Activated CD8-positive, alpha-beta memory T cell treated with anti-CD3 and anti-CD28 coated beads for 36 hours (primary cell): Measurements from ENCODE around the gene MLN. TPM values are rescaled to one million over a fixed set of nuclear protein-coding genes. Genes with fewer than 3 reads are reported as not detected.

Source experiments
- CTCF ChIA-PET: fragments of 350-600 bp; sonication (Branson Sonifier 250); formaldehyde crosslinking; loops from one replicate; lab custom pipeline; 2021; ENCODE audit warnings: antibody characterized with exemption; lab: Charles Lee
- POLR2A ChIA-PET: fragments of 350-600 bp; sonication (Branson Sonifier 250); formaldehyde crosslinking; loops from one replicate; lab custom pipeline; 2021; ENCODE audit warnings: antibody characterized with exemption; lab: Charles Lee
- total RNA-seq, 2 experiments: library from RNA; stranded (reverse); gene quantifications; one replicate each; pipeline ENCODE4 v1.2.3, GENCODE V29; 2021

MLN gene
- total RNA-seq, 2 experiments from 2014 or later, result not detected

DNA sequence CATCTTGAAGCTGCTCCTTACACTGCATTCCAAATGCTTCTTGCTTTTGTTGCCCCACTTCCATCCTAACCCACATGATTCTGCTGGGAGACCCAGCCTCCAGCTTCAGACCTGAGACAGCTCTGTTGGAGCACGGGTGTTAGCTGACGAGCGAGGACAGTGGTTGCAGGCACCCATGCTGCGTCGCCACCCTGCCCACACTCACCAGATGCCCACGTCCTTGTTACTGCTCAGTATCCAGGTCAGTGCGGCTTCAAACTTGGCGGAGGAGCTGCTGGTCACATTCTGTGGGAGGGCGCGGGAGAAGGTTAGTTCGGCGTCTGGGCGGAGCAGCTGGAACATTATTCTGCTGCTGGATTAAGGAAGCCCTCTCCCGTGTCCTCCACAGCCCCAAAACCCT is 23.9 kb downstream of the MLN start:
- ChIA-PET POLR2A (interaction anchor here (0.6 kb wide), 1 partner anchor 13 kb away, joined by 3 read pairs; no protein-coding TSS in a partner anchor), CTCF (interaction anchor here (1.3 to 4.2 kb wide), 2 partner anchors 10 to 13 kb away, joined by 5 to 21 read pairs; no protein-coding TSS in a partner anchor)

DNA sequence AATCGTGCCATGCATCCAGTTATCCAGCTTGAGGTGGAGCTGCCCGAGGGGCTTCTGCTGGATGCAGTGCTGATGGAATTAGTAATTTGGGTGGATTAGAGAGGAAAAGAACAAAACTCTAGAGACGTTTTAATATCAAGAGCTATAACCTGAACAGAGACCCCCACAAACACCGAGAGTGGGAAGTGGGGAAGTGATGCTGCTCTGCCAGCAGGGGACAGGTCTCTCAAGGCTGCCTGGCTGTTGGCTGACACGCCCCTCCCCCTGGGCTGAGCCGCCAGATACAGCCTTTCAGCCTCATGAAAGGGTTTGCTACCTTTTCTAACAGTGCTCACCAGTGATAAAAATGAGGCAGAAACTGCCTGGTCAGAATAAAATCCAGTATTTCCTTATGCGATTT is 24.5 kb downstream of the MLN start:
- CTCF ChIA-PET, result interaction anchor here (1.2 to 4.2 kb wide), 2 partner anchors 9 to 12 kb away, joined by 4 to 21 read pairs; no protein-coding TSS in a partner anchor
- POLR2A ChIA-PET, result interaction anchor here (0.6 kb wide), 1 partner anchor 14 kb away, joined by 3 read pairs; no protein-coding TSS in a partner anchor

DNA sequence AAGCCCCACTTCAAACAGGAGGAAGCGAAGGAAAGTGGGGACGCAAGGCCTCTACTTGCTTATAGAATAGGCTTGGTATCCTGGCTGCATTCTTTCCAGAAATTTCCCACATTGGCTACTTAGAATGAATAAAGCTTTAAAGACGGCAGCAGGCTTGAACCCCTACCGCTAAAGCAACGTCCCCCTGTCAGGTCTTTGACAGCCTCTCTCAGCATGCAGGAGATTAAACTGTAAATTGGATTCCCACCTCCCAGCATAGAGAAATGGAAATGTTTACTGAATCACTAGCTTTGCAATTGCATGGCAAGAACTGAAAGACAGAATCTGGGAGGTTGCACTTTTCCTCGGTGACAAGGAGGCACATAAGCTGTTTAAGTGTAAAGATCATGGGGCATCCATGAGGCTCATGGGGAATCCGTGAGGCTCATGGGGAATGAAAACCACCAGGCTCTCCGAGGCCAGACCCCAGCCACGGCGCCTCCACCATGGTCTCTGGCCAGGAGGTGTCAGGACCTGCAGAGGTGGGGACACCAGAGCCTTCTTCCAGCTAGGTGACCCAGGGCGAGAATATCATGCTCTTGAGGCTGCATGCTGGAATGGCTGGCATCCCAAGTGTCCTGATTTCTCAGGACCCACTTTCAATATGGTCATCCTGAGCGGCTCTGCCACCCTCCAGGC is 25.2 kb downstream of the MLN start:
- ChIA-PET POLR2A (interaction anchor here (0.6 kb wide), 1 partner anchor 160 kb away, joined by 3 read pairs; no protein-coding TSS in a partner anchor), CTCF (interaction anchor here (1.2 to 4.2 kb wide), 3 partner anchors 8 to 364 kb away, joined by 3 to 21 read pairs (median 4); no protein-coding TSS in a partner anchor)

DNA sequence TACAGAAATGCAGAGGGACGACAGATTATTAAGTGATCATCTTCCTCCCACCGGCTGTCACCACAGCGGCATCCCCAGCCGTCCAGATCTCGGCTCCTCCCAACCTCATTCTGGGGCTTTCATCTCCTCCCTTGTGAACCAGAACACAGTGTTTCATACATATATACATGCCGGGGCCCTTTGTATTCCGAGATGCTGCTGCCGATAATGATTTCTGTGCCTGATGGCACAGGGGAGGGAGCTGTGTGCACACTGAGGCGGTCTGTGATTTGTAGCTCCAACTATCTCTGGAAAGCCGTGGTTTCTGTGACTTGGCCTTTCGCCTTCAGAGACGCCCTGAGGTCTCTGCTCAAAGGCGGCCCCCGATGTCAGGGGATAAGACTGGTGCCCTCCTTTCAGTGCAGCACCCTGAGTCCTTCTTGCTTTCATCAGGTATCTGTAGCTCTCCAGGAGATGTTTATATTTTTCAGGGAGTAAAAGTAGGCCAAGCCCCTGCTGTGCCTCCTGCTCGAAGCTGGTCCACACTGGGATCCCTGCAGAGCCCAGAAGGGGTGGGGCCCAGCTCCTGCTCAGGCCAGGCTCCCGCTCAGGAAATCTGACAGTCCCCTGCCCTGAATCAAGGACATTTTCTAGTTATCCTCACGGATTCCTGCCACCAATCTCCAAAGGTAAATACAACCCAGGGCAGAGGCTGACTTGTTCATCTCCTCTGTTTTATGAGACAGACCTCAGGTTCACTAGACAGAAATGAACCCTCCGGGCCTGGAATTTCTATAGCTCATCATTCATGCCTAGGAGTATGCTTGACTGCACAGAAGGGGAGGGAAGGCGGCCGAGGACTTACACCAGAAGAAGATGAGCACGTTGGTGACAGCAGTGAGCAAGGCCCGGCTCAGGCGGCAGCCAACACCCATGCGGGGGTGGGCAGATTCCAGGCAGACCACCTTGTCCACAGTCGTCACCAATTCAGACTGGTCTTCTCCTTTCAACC is 26.1 kb downstream of the MLN start:
- POLR2A ChIA-PET, result no interaction called here
- CTCF ChIA-PET, result interaction anchor here (1.2 to 4.2 kb wide), 3 partner anchors 7 to 365 kb away, joined by 3 to 21 read pairs (median 4); no protein-coding TSS in a partner anchor

DNA sequence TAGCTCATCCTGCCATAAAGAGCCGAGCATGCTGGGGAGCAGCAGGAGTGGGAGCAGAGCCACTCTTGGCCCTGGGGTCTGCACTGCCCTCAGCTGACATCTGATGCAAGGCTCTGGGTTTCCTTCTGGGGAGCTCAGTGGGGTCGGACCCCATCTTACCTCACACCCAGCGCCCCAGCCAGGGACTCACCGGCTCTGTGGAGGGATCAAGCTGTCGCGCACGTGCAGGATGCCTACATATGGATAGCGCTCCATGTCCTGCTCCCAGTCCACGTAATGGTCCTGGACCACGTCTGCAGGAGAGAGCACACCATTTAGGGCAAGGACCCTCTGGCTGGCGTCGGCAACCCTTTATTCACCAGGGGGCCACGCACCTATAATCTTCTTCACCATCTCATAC is 27.0 kb downstream of the MLN start:
- POLR2A ChIA-PET, result no interaction called here
- CTCF ChIA-PET, result interaction anchor here (0.6 kb wide), 1 partner anchor 251 kb away, joined by 3 read pairs; no protein-coding TSS in a partner anchor

DNA sequence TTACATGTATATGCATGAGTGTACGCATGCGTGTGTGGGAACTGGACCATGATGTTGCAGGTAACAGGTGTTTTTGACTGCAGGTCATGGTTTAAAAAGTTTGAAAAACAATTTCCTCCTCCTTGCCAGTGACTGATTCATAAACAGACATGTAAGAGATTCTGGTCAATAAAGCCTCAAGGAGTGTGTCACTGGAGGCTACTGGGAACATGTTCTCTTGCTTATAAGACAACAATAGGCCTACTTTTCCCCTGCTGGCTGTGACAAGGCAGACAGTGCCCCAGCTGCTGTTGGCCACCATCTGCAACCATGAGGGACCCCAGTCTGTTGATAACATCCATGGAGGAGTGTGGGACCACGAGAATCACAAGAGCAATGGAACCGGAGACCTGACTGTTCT is 27.6 kb downstream of the MLN start:
- POLR2A ChIA-PET, result no interaction called here

DNA sequence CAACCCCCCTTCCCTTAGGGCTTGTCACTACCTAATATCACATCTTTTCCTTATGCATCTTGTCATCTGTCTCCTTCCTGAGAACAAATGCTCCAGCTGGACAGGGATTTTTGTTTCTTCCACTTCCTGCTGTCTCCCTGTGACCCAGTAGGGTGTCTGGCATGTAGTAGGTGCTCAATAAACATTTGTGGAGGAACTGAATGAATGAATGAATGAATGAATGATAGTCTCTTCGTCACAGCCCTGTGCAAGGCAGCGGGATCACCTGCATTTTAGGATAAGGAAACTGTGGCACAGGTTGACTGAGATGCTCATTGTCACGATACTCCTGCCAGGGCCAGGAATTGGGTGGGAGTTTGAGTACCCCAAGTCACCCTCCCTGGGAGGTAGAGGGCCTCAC is 29.0 kb downstream of the MLN start:
- POLR2A ChIA-PET, result no interaction called here

More for the DNA sequence above, 27.6 kb downstream of the MLN start:
- CTCF ChIA-PET, result interaction anchor here (0.6 to 0.8 kb wide), 2 partner anchors 251 to 252 kb away, joined by 3 read pairs; no protein-coding TSS in a partner anchor

DNA sequence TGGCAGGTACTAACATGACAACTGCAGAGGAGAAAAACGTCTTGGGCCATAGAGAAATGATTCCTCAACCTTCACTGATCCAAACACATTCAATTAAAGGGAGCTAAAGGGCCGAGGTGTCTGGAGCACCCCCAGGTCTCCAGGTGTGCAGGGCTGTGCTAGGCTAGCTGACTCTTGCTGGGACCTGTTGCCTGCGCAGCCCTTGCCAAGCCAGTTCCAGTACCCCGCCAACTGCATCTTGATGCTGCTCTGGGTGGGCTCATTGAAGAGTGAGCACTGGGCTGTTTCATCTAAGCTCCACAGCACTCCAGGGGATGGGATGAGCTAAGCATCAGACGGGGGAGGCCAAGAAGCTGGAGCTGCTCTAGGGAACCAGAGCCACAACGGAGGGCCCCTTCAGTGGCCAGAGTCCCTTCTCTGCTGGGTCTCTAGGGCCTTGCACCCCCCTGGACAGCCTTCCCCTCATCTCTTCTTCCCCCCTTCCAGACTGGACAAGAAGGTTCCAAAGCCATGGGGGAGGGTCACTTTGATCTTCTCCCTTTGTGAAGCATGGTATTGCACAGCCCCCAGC is 30.8 kb downstream of the MLN start:
- POLR2A ChIA-PET, result interaction anchor here (0.6 kb wide), 1 partner anchor 79 kb away, joined by 3 read pairs; no protein-coding TSS in a partner anchor
- CTCF ChIA-PET, result interaction anchor here (1.1 to 4.9 kb wide), 4 partner anchors 13 to 382 kb away, joined by 3 to 46 read pairs (median 10); no protein-coding TSS in a partner anchor

More for the DNA sequence above, 29.0 kb downstream of the MLN start:
- CTCF ChIA-PET, result interaction anchor here (1.0 to 1.1 kb wide), 2 partner anchors 31 to 253 kb away, joined by 3 read pairs; no protein-coding TSS in a partner anchor

DNA sequence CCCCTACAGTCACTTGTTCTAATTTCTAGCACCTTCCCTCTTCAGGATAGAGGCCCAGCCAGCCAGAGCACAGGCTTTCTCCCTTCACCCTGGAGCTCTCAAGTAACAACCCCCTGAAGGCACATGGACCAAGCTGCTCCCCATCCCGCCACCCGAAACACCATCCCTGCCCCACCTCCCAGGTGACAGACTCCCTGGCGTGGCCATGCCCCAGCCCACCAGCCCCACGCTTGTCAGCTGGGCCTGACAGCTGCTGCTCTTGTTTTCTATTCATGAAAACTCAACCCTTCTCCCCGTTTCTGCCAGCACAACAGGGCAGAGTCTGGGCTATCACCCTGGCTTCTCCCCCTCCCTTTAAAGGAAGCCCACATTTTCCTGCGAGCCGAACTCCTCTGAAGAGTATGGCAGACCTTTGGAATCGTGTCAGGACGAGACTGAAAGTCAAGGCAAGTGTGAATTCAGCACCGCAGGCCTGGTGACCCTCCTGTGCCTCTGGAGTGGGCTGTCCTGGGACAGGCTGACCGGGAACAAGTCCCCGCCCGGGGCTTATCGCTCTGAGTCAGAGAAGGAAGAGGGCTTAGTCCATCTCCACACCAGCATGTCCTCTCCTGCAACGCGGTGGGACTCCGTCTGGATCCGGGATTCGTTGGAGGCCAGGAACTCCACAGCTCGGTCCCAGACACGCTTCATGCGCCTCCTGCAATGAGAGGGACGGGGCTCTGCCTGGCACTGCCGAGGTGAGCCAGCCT is 31.5 kb downstream of the MLN start:
- CTCF ChIA-PET, result interaction anchor here (1.0 to 6.4 kb wide), 24 partner anchors 8 to 383 kb away, joined by 3 to 46 read pairs (median 4); partner anchors contain the start of gene UQCC2
- POLR2A ChIA-PET, result interaction anchor here (0.6 kb wide), 1 partner anchor 78 kb away, joined by 3 read pairs; no protein-coding TSS in a partner anchor

DNA sequence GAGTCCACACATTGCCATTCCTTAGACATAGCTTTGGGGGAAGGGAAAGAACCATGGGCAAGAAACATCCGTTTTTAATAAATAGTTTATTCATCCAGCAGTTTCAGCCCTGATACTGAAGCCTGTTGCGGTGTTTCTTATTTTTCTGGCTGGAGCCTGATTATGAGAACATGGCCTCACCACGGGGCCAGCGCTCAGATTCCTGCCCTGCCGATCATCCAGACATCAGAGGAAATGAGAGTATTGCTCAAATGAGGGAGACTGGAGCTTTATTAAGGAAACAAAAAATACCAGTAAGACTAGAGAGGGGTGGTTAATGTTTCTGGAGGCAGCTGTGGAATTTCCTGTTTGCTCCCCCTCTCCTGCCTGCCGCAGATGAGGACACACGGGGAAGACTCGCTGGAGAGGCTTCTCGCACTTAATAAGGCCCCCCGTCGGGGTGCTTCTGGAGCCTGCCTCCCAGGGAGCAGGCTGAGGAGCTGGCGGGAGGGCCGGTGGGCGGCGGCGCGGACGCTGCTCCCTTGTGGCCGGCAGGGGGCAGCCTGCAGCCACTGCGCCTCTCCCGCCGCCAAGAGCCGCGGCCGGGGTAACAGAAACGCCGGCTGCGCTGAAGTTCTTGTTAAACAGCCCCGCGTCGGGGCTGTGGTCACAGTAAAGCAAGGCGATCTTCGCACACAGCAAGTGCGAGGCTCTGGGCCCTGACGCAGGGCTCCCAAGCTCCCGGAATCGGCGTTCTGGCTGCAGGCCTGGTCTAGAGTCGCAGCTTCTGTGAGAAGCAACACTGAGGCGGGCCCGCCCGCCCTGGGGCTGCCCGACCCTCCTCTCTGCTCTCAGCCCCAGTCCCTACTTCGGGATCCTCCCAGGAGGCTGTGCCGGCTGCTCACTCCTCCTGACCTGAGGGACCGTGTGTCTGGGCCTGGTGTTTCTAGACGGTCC is 32.4 kb downstream of the MLN start:
- CTCF ChIA-PET, result interaction anchor here (0.5 to 6.4 kb wide), 29 partner anchors 9 to 1674 kb away, joined by 3 to 46 read pairs (median 4); partner anchors contain the start of gene UQCC2
- POLR2A ChIA-PET, result no interaction called here

DNA sequence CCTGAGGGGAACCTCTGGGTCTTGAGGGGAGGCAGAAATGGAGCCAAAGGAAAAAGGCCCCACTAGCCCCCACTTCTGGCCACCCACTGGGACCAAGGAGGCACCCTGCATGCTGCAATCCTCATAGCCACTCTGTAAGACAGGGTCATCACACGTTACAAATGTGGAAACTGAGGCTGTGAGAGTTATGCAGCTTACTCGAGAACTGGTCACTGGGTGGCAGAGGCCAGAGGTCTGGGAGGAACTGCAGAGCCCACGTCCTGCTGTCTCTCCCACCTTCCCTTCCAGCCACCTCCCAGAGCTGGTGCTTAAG is 33.0 kb downstream of the MLN start:
- POLR2A ChIA-PET, result no interaction called here
- CTCF ChIA-PET, result interaction anchor here (0.5 to 6.4 kb wide), 24 partner anchors 9 to 1675 kb away, joined by 3 to 46 read pairs (median 4); partner anchors contain the start of gene UQCC2

DNA sequence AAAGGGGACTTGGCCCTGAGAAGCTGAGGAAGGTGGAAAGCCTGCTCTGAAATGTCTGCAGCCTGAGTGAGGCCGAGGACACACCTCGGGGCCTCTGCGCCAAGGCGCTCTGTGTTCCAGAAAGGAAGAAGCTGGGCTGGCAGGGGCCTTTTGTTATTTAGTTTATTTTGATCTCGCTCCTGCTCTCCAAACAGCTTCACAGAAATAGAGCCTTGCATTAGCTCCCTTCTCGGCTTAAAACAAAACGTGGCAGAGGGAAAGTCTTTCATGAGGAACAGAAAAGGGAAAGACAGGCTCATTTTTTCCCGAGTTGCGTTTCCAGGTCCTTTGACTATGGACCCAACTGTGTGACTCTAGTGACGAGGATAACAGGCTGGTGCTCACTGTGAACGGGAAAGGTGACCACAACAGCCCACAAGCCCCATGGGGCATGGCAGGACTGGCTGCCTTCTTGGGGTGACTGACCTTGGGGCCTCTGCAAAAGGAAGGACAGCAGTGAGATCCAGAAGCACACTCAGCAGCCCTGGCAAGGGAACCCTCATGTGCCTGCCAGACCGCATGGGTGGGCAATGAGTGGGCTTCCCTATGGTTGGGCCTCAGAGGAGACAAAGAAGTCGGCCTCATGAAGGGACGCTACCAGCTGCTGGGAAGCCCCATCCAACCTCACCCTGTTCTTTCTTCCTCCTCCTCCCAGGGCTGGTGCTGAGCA is 33.5 kb downstream of the MLN start:
- POLR2A ChIA-PET, result interaction anchor here (1.4 kb wide), 1 partner anchor 257 kb away, joined by 3 read pairs; no protein-coding TSS in a partner anchor
- CTCF ChIA-PET, result interaction anchor here (0.5 to 6.4 kb wide), 14 partner anchors 9 to 1675 kb away, joined by 3 to 46 read pairs (median 6); no protein-coding TSS in a partner anchor

DNA sequence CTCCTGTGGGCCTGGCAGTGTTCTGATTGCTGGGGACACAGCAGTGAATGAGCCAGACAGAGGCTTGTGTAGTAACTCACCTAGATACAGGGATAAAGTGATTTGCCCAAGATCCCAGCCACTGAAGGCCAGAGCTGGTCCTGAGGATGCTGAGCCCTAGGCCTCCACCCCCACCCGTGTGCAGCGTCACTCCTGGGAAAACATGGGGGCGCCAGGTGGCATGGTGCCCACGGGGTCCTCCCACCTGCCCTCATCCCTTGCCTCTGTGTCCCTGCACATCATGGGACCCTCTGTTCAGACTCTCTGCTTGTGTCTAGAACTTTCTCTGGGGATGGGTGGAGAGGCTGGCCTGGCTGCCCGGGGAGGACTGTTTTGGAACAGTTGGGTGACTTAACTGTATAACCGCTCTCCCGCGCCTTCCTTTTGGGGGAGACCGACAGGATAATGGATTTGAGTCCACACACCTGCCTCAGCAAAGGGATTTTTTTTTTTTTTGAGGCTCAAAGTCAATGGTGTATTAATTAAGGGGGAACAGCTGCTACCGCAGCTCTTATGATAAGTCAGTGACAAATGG is 34.5 kb downstream of the MLN start:
- POLR2A ChIA-PET, result interaction anchor here (1.4 kb wide), 1 partner anchor 258 kb away, joined by 3 read pairs; no protein-coding TSS in a partner anchor
- CTCF ChIA-PET, result interaction anchor here (0.8 to 6.4 kb wide), 8 partner anchors 10 to 386 kb away, joined by 3 to 46 read pairs (median 3); no protein-coding TSS in a partner anchor

DNA sequence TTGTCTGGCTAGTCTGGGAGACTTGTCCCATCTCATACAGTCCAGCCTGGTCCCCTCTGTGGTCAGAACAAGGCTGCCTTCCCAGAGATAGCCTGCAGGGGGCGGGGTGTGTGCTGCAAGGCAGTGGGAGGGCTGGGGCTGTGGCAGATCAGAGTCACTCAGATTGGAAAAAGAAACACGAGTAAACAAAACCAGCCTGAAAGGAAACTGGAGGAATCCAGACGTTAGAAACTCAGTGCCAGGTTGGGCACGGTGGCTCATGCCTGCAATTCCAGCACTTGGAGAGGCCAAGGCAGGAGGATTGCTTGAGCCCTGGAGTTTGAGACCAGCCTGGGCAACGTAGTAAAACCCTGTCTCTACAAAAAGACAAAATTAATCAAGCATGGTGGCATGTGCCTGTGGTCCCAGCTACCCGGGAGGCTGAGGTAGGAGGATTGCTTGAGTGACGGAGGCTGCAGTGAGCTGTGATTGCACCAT is 35.1 kb downstream of the MLN start:
- ChIA-PET POLR2A (no interaction called here), CTCF (interaction anchor here (1.2 to 6.4 kb wide), 9 partner anchors 9 to 393 kb away, joined by 3 to 46 read pairs (median 4); partner anchors contain the start of gene UQCC2)
